Natural killer cell (primary cell): ENCODE results near the gene POLR2C. TPM values are rescaled to one million over a fixed set of nuclear protein-coding genes. Genes with fewer than 3 reads are reported as not detected.

ENCODE experiments used
- ATAC-seq, 3 donors: fragments of 150-1000 bp in 2 of 3; fragments of 200-7000 bp in 1 of 3; cut with Tn5 transposase; 1 replicate in 1 of 3; 2 replicates in 2 of 3; pipeline ENCODE4 v1.10.0; 2021; ENCODE audit warnings: mild to moderate bottlenecking in 2 of 3, moderate library complexity in 2 of 3
- DNase-seq, 2 donors: peaks; one replicate each; pipeline versions ENCODE4 v3.0.0 to v3.0.0-alpha.2; 2013 to 2021; ENCODE audit warnings: mixed read lengths in 1 of 2
- H3K27ac ChIP-seq: one replicate; pipeline ENCODE4 v1.5.1; 2013; ENCODE audit warnings: mild to moderate bottlenecking, low read length
- H3K27me3 ChIP-seq: one replicate; pipeline ENCODE4 v1.6.1; 2013; ENCODE audit warnings: low read length; ENCODE audit not compliant: control insufficient read depth, insufficient read depth
- H3K36me3 ChIP-seq: one replicate; pipeline ENCODE4 v1.6.1; 2013; ENCODE audit warnings: low read length; ENCODE audit not compliant: control insufficient read depth, insufficient read depth
- H3K4me1 ChIP-seq: one replicate; pipeline ENCODE4 v1.6.1; 2013; ENCODE audit warnings: low read length; ENCODE audit not compliant: control insufficient read depth, insufficient read depth
- H3K4me3 ChIP-seq: one replicate; pipeline ENCODE4 v1.5.1; 2013; ENCODE audit warnings: low read length
- H3K9me3 ChIP-seq: one replicate; pipeline ENCODE4 v1.6.1; 2013; ENCODE audit warnings: low read length; ENCODE audit not compliant: control insufficient read depth, insufficient read depth
- H3K27ac Mint-ChIP-seq, 2 donors: one replicate each; pipeline ENCODE4 v1.8.0; 2022; ENCODE audit warnings: mild to moderate bottlenecking in 2 of 2, mixed read lengths in 2 of 2, moderate library complexity in 1 of 2
- H3K27me3 Mint-ChIP-seq, 2 donors: one replicate each; pipeline ENCODE4 v1.8.0; 2022; ENCODE audit warnings: low read depth in 2 of 2, mixed read lengths in 2 of 2
- H3K36me3 Mint-ChIP-seq: one replicate; pipeline ENCODE4 v1.8.0; 2022; ENCODE audit warnings: mixed read lengths
- H3K4me1 Mint-ChIP-seq, 2 donors: one replicate each; pipeline ENCODE4 v1.8.0; 2022; ENCODE audit warnings: mixed read lengths in 2 of 2
- H3K4me3 Mint-ChIP-seq: one replicate; pipeline ENCODE4 v1.8.0; 2022; ENCODE audit warnings: mild to moderate bottlenecking, moderate library complexity, mixed read lengths
- H3K9me3 Mint-ChIP-seq, 2 donors: one replicate each; pipeline ENCODE4 v1.8.0; 2022; ENCODE audit warnings: mixed read lengths in 2 of 2
- WGBS: methylation state at CpG from one replicate; pipeline ENCODE4 v1.1.7; 2013; ENCODE audit warnings: missing lambda C conversion rate; ENCODE audit not compliant: insufficient coverage; 5-methylcytosine and 5-hydroxymethylcytosine counted together
- intact Hi-C: fragments of 100-400 bp; cut with micrococcal nuclease; formaldehyde crosslinking; loops from one replicate; pipeline ENCODE4 v1.14.2; 2022
- total RNA-seq, 4 donors: library from RNA; stranded (reverse); fragments of 120-200 nt in 1 of 4; gene quantifications; one replicate each; pipeline versions ENCODE4 v1.2.3 to v1.2.4, GENCODE V29; 2013 to 2022
- TF ChIP-seq, protein P1 (sequence below): fragments of 200-600 bp; IDR thresholded peaks from one replicate; pipeline ENCODE4 v1.8.0; 2022; ENCODE audit warnings: antibody characterized with exemption

Gene POLR2C
- total RNA-seq, 3 donors from 2014 or later (not counting 1 experiment from before 2014, with no cell fraction given), result 55.4 to 71.2 (median 66.7) TPM

DNA sequence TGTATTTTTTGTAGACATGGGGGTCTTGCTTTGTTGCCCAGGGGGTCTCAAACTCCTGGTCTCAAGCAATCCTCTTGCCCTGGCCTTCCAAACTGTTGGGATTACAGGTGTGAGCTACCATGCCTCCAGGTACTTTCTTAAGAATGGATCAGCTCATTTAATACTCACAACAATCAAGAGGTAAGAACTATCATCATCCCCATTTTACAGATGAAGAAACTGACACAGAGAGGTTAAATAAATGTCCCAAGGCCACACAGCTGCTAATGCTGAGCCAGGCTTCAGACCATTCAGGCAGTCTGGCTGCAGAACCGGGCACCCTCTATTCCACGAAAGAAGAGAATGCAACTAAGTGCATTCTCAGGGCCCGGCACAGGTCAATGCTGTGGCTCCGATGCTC lies 51.9 kb downstream of the POLR2C start:
- H3K4me1 ChIP-seq, result no peaks in the 10 kb centered on the region
- Mint-ChIP-seq H3K27me3 (no peaks in the 10 kb centered on the region), H3K4me3 (no peak overlapping the region), H3K36me3 (no peaks in the 10 kb centered on the region), H3K4me1 (peaks cover 0 to 6% of the 10 kb centered on the region in 2 donors), H3K9me3 (no peaks in the 10 kb centered on the region), H3K27ac (no peak overlapping the region)
- TF ChIP-seq, protein P1, sequence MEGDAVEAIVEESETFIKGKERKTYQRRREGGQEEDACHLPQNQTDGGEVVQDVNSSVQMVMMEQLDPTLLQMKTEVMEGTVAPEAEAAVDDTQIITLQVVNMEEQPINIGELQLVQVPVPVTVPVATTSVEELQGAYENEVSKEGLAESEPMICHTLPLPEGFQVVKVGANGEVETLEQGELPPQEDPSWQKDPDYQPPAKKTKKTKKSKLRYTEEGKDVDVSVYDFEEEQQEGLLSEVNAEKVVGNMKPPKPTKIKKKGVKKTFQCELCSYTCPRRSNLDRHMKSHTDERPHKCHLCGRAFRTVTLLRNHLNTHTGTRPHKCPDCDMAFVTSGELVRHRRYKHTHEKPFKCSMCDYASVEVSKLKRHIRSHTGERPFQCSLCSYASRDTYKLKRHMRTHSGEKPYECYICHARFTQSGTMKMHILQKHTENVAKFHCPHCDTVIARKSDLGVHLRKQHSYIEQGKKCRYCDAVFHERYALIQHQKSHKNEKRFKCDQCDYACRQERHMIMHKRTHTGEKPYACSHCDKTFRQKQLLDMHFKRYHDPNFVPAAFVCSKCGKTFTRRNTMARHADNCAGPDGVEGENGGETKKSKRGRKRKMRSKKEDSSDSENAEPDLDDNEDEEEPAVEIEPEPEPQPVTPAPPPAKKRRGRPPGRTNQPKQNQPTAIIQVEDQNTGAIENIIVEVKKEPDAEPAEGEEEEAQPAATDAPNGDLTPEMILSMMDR, result no peak
- H3K27ac ChIP-seq, result no peak overlapping the region
- H3K9me3 ChIP-seq, result no peaks in the 10 kb centered on the region
- DNase-seq (no peak), ATAC-seq (no peak)
- no peaks in the 10 kb centered on the region for H3K27me3 ChIP-seq
- H3K4me3 ChIP-seq, result no peak overlapping the region
- WGBS, result 98% methylated on average over 4 of the region's 4 CpGs
- intact Hi-C loops, result no loop called here
- peaks cover 55% of the 10 kb centered on the region for H3K36me3 ChIP-seq

DNA sequence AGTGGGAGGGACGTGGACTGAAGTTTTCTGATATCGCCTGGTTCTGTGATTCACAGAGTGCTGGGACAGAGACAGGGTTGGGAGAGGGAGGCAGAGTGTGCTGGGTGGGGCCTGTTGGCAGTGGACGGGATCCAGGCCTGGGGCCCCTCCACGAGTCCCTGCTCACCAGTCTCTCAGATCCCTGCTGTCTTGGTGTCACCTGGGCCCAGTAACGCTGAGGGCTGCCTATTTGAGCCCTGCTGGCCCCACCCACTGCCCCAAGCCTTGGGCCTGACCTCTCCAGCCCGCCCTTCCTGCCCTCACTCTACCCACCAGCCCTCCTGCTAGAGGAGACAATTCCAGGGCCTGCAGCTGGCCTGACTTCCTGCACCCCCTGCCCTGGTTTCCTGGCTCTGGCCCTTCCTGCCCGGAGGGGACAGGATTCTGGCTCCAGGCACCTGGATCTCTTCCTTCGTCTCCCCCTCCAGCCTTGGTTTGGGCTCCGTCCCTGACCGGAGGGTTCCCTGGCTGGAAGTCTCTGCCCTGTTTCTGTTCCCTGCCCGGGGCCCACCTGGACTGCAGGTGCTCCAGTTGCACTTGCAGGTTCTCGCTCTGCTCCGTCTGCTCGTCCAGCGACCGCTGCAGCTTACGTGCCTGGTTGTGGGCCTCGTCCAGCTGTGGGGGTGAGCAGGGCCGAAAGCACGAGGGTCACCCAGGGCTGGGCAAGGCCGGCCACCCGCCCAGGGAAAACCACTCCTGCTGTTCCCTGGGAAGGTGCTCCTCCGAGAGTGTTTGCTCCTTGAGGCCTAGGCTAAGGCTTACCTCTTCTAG lies 52.5 kb downstream of the POLR2C start:
- Histone ChIP-seq H3K36me3 (peaks cover 55% of the 10 kb centered on the region), H3K4me1 (peaks cover 5% of the 10 kb centered on the region), H3K27me3 (no peaks in the 10 kb centered on the region), H3K27ac (no peak overlapping the region), H3K4me3 (no peak overlapping the region), H3K9me3 (no peaks in the 10 kb centered on the region)
- TF ChIP-seq, protein P1, result no peak
- Mint-ChIP-seq H3K27ac (peak overlapping the region in 1 of 2 donors; percentile 2), H3K9me3 (no peaks in the 10 kb centered on the region), H3K27me3 (no peaks in the 10 kb centered on the region), H3K4me3 (no peak overlapping the region), H3K4me1 (peaks cover 2 to 8% of the 10 kb centered on the region in 2 donors), H3K36me3 (no peaks in the 10 kb centered on the region)
- no peak for ATAC-seq
- intact Hi-C loops, result loop anchor here (5.0 kb wide), 1 partner anchor 38 kb away; no protein-coding TSS in a partner anchor
- DNase-seq, result no peak
- 96% methylated on average over 23 of the region's 23 CpGs for WGBS

- Mint-ChIP-seq H3K4me1 (peaks cover 12 to 18% of the 10 kb centered on the region in 2 donors), H3K4me3 (no peak overlapping the region), H3K27ac (peak overlapping the region in 1 of 2 donors; percentile 27), H3K27me3 (no peaks in the 10 kb centered on the region), H3K9me3 (no peaks in the 10 kb centered on the region), H3K36me3 (no peaks in the 10 kb centered on the region)
- H3K4me1 ChIP-seq, result peaks cover 8% of the 10 kb centered on the region
- TF ChIP-seq, protein P1, result no peak
- no peaks in the 10 kb centered on the region for H3K9me3 ChIP-seq
- DNase-seq, result no peak
- H3K36me3 ChIP-seq, result peaks cover 55% of the 10 kb centered on the region
- intact Hi-C loops, result loop anchor here (5.0 kb wide), 1 partner anchor 39 kb away; no protein-coding TSS in a partner anchor
- ATAC-seq, result no peak
- H3K27me3 ChIP-seq, result no peaks in the 10 kb centered on the region
- no peak overlapping the region for H3K27ac ChIP-seq
- WGBS, result 92% methylated on average over 10 of the region's 10 CpGs
- no peak overlapping the region for H3K4me3 ChIP-seq
Measured at GRCh38 chr16:57516176-57516725, 53.8 kb downstream of the POLR2C start.
